Activated gamma-delta T cell treated with Interleukin-2 at 50 U/mL for 16 hours (primary cell): Measurements from ENCODE around the gene DCST1.
"Not testable (repeated sequence)": the region's sequence is repeated elsewhere in the genome, so short reads cannot be mapped to it uniquely, and the experiment has no call there.

Experiments used
- DNase-seq: peaks from one replicate; pipeline ENCODE4 v3.0.0-alpha.2; 2020

DCST1 gene

GRCh38 chr1:155033524-155033923 is at the start of gene DCST1, which contains the start of gene DCST2:
Gene DCST1 (plus strand): TSS chr1:155033824. CDS start chr1:155034037, 213 bp downstream.
Gene DCST2 (minus strand): TSS chr1:155033781. CDS start chr1:155033701, 80 bp downstream.
- DNase-seq: no peak

GRCh38 chr1:154986736-154987135 is 46.9 kb upstream of the DCST1 start:
- not testable (repeated sequence) for DNase-seq

- DNase-seq: no peak
Observed at GRCh38 chr1:154987326-154987725, 46.3 kb upstream of the DCST1 start.

GRCh38 chr1:154988058-154988954 is 45.3 kb upstream of the DCST1 start:
- no peak for DNase-seq

- DNase-seq: no peak
Observed at GRCh38 chr1:154989195-154989860, 44.3 kb upstream of the DCST1 start.

- no peak for DNase-seq
Observed at GRCh38 chr1:154990276-154990675, 43.3 kb upstream of the DCST1 start.

GRCh38 chr1:154992721-154993571 is 40.7 kb upstream of the DCST1 start:
- DNase-seq: no peak

GRCh38 chr1:154993572-154994268 is 39.9 kb upstream of the DCST1 start, which contains the start of gene LENEP:
Gene LENEP (plus strand): TSS chr1:154993586. CDS start chr1:154993608, 22 bp downstream.
- no peak for DNase-seq

GRCh38 chr1:154994269-154994587 is 39.4 kb upstream of the DCST1 start:
- DNase-seq: no peak

- no peak for DNase-seq
Observed at GRCh38 chr1:154994591-154994990, 39.0 kb upstream of the DCST1 start.

- not testable (repeated sequence) for DNase-seq
Observed at GRCh38 chr1:154995301-154995983, 38.2 kb upstream of the DCST1 start.

GRCh38 chr1:154996966-154997701 is 36.5 kb upstream of the DCST1 start:
- DNase-seq: no peak

- no peak for DNase-seq
Observed at GRCh38 chr1:154998201-154998780, 35.3 kb upstream of the DCST1 start.

- DNase-seq: peak; percentile 57
Observed at GRCh38 chr1:154998818-154999570, 34.6 kb upstream of the DCST1 start.

GRCh38 chr1:154999571-155000410 is 33.8 kb upstream of the DCST1 start:
- no peak for DNase-seq

- DNase-seq: no peak
Observed at GRCh38 chr1:155000411-155000725, 33.3 kb upstream of the DCST1 start.

- peak; percentile 66 for DNase-seq
Observed at GRCh38 chr1:155000726-155001424, 32.7 kb upstream of the DCST1 start.

GRCh38 chr1:155001425-155001674 is 32.3 kb upstream of the DCST1 start:
- no peak for DNase-seq
